ENCODE results near the gene SMIM15.
A peak's percentile ranks its signal among the peaks of the same experiment; 100 is the strongest.
"Not testable (repeated sequence)": the region's sequence is repeated elsewhere in the genome, so short reads cannot be mapped to it uniquely, and the experiment has no call there.

SMIM15 gene, protein sequence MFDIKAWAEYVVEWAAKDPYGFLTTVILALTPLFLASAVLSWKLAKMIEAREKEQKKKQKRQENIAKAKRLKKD

DNA sequence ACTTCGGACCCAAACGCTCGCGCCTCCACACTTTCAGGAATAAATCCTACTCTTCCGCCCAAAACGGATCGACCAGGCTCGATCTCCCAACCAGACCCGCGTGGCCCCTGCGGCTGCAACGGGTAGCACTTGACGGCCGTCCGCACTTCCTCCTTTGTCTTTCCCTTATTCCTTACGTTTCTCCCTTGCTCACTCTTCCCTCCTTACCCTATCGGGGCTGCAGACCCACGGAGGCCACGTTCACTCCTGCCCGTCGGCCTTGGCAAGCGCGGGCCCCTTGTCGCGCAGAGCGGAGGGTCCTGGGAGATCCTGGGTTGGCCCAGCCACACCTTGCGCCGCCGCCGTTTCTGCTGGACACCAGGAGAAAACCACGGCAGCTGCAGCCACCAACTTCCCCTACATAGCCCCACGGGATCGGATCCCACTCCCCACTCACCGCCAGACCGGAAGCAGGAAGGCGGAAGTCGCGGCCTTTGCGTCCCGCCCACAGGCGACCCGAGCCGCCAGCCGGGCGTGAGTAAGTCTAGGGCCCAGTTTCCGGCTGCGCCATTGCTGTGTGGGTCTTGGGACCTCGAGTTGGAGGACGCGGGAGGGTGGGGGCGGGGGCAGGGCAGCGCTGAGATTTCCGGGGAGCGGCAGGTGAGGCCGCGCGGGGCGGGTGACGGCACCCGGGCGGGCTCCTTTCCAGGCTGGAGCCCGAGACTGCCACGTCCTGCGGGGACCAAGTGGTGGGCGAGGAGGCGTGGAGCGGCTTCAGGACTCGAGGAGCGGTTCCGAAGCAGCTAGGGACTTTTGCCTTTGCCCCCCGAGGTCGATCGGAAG is at the start of gene SMIM15:
SMIM15 (minus strand) TSS at position 459 of the 822 bp plus-strand sequence. CDS start 2,297 bp downstream, outside the sequence.
- peak; percentile 86 for DNase-seq (ENCODE audit: low read depth)

DNA sequence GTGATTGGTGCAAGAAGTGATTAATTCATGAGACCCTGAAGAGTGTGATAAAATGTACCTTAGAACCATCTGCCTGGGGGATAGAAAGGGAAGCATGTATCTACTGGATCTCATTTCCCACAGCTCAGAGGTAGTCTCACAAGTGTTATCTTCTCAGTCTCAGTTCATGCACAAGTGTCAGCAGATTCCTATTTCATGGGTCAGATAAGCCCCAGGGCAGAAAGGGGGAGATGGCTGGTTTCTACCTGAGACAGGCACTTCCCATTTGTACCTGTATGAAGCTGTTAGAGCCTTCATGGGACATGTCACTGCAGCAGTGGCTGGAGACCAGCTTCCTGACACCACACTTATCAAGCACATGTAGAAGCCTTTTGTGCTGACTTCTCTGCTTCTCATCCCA is 45.6 kb upstream of the SMIM15 start:
- DNase-seq (ENCODE audit: low read depth): no peak

DNA sequence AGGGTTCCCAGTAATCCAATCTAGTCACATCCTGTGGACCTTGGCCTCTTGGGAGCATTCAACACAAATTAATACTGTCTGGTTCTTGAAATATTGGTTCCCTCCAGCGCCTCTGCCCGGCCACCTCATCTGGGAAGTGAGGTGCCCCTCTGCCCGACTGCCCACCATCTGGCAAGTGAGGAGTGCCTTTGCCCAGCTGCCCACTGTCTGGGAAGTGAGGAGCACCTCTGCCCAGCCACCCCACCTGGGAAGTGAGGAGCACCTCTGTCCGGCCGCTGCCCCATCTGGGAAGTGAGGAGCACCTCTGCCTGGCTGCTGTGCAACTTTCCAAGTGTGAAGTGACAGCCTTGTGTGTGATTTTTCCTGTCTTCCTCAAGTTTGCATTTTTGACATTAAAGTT is 42.7 kb upstream of the SMIM15 start:
- DNase-seq (ENCODE audit: low read depth): no peak

GRCh38 chr5:61202213-61202612 is 39.9 kb upstream of the SMIM15 start:
- no peak for DNase-seq (ENCODE audit: low read depth)

GRCh38 chr5:61200582-61201155 is 38.4 kb upstream of the SMIM15 start:
- DNase-seq (ENCODE audit: low read depth): no peak

DNA sequence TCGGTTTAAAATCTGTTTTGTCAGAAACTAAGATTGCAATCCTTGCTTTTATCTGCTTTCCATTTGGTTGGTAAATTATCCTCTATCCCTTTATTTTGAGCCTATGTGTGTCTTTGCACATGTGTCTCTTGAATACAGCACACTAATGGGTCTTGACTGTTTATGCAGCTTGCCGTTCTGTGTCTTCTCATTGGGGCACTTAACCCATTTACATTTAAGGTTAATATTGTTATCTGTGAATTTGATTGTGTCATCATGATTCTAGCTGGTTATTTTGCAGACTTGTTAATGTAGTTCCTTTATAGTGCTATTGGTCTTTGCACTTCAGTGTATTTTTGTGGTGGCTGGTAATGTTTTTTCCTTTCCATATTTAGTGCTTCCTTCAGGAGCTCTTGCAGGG is 36.3 kb upstream of the SMIM15 start:
- no peak for DNase-seq (ENCODE audit: low read depth)

DNA sequence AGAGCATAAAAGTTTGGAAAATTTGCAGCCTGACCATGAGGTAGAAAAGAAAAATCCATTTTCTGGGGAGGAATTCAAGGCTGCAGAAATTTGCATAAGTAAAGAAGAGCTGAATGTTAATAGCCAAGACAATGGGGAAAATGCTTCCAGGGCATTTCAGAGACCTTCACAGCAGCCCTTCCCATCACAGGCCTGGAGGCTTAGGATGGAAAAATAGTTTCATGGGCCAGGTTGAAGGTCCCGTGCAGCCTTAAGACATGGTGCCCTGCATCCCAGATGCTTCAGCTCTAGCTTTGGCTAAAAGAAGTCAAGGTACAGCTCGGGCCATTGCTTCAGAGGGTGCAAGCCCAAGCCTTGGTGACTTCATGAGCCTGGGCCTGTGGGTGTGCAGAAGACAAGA is 25.6 kb upstream of the SMIM15 start:
- not testable (repeated sequence) for DNase-seq (ENCODE audit: low read depth)

DNA sequence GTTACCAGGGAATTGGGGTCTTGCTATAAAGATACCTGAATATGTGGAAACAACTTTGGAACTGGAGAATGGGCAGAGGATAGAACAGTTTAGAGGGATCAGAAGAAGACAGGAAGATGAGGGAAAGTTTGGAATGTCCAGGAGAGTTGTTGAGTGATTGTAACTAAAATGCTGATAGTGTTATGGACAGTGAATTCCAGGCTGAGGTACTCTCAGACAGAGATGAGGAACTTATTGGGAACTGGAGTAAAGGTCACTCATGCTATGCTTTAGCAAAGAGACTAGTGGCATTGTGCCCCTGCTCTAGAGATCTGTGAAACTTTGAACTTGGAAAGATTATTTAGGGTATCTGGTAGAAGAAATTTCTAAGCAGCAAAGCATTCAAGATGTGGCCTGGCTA is 25.1 kb upstream of the SMIM15 start:
- not testable (repeated sequence) for DNase-seq (ENCODE audit: low read depth)

DNA sequence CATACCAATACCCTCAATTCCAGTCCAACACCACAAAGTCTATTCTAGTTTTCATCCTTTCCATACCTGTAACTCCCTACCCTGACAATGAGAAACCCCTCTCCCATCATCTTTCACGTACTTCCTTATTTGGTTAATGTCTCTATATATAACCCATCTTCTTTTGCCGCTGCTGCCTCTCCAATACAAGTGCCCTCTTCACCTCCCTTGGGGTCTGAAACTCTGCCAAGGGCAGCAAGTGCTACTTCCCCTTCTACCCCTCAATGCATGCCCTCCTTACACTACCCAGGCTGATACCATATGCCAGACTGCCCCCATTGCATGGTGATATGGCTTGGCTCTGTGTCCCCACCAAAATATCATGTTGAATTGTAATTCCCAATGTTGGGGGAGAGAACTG is 24.4 kb upstream of the SMIM15 start:
- no peak for DNase-seq (ENCODE audit: low read depth)

GRCh38 chr5:61184708-61185107 is 22.4 kb upstream of the SMIM15 start:
- peak; percentile 64 for DNase-seq (ENCODE audit: low read depth)

DNA sequence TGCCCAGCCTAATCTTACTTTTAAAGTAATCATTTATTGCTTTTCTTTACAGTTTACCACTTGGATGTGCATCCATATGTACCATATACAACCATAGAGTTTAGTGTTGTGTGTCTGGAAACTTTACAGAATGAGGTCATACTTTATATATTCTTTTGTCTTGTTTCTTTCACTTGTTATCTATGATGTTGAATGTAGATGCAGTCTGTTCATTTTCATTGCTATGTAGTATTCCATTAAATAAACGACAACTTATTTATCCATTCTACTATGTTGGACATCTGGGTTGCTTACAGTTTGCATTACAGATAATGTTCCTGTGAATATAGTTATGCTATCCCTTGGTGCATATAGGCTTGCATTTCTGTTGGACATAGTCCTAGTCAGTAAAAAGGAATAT is 21.3 kb upstream of the SMIM15 start:
- no peak for DNase-seq (ENCODE audit: low read depth)

DNA sequence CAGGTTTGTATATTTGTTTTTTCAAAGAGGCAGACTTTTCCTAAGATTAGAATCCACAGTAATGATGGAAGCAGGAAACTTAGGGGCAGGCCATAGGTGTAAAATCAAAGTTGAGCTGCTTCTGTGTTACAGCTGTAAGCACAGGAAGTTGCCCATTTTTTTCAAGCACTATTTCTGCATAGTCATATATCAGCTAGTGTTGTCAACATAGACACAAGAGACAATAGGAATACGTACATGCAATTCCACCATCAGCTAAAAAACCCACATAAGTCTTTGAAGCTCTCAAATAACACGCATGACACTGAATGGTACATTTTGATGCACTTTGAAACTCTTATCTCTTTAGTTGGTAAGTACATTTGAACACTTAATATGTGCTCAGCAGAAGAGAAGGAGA is 20.2 kb upstream of the SMIM15 start:
- DNase-seq (ENCODE audit: low read depth): no peak

GRCh38 chr5:61180886-61181285 is 18.6 kb upstream of the SMIM15 start:
- DNase-seq (ENCODE audit: low read depth): no peak

DNA sequence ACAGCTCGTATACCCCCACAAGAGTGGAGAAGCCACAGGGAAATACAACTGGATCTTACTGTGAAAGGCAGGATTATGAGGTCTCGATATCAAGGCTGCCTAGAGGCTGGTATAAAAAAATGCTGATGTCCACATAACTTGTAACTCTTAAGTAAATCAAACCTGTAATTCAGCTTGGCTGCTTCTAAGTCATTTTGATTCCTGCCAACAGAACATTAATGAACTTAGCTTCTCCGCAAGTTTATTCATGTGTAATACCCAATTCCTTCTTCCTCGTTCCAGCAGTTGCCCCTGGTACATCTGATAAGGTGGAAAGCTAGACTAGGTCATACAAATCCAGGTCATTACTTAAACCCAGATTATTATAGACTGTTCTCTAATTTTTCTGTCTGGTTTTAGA is 16.4 kb upstream of the SMIM15 start:
- no peak for DNase-seq (ENCODE audit: low read depth)

- DNase-seq (ENCODE audit: low read depth): no peak
Observed at GRCh38 chr5:61177716-61178115, 15.4 kb upstream of the SMIM15 start.

GRCh38 chr5:61177070-61177469 is 14.8 kb upstream of the SMIM15 start:
- DNase-seq (ENCODE audit: low read depth): no peak

DNA sequence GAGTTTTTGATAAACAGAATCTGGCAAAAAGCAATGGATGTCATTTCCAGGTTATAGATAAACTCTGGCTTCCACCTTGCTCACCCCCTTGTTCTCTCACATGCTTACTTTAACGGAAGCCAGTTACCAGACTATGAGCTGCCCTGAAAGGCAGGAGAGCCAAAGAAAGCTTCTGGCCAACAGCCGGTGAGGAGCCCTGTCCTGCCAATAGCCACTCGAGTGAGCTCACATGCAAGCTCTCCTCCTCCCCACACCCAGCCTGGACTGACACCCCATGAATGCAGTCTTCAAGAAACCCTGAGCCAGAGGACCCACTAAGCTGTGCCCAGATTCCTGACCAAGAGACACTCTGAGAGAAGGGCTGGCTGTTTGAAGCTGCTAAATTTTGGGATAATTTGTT is 14.4 kb upstream of the SMIM15 start:
- no peak for DNase-seq (ENCODE audit: low read depth)

- no peak for DNase-seq (ENCODE audit: low read depth)
Observed at GRCh38 chr5:61171479-61171878, 9.2 kb upstream of the SMIM15 start.

- DNase-seq (ENCODE audit: low read depth): no peak
Observed at GRCh38 chr5:61168951-61169350, 6.7 kb upstream of the SMIM15 start.

- DNase-seq (ENCODE audit: low read depth): peak; percentile 51
Observed at GRCh38 chr5:61167382-61167781, 5.1 kb upstream of the SMIM15 start.

GRCh38 chr5:61163905-61164304 is 1.6 kb upstream of the SMIM15 start:
- no peak for DNase-seq (ENCODE audit: low read depth)

DNA sequence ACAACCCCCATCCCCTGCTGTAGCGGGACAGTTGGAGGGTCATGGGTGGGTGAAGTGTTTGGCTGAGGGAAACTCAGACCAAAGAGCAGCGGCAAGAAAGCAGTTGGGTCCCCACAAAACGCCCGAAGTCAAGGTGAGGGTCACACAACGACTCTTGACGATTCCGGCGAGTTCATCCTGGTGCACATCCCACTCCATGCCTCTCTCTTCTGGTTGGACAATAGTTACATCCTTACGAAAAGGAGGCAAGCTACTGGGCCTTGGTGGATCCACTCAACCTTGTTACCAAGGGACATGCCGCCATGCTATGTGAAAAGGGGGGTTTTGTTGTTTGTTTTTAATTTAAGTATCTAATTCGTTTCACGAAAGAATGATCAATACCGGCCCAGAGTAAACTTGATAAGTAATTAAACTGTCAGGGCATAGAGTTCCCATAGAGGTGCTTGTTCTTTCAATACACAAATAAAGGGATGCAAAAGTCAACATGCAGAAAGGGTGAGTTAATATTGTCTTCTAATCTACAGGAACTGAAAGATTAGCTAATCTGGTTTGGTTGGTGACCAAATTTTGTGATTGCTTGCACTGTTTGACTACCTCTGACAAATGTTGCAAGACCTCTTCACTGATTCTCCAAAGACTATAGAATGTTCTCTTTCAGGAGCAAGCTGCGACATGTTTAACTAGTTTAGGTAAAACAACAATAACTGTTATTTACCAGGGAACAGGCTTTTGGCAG is 732 bp upstream of the SMIM15 start:
- no peak for DNase-seq (ENCODE audit: low read depth)

DNA sequence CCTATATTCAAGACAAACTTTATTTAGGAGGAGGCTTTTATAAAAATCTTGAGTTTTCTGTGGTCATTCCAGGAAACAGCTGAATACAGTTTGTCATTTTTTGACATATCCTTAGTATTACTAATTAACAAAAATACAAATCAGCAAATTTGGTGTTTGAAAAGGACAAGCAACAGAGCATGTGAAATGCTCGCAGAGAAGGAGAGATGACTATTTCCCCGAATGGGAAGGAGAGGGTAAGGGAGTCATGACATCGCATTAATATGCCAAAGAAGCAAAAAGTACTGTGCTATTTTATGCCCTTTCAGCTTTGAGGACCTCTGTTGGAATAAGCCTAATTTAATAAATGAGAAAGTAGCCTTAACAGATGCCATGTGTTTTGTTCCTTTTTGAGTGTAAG is 1.8 kb downstream of the SMIM15 start:
- DNase-seq (ENCODE audit: low read depth): no peak
